BE2C (cell line): Measurements from ENCODE around the gene HOXD4.

Experiments used
- DNase-seq: peaks from one replicate; pipeline ENCODE4 v3.0.0-alpha.2; 2020
- H3K27me3 ChIP-seq: fragments of 250-450 bp; sonication (Bioruptor Pico); 2 replicates; pipeline ENCODE4 v1.5.1; 2020; ENCODE audit warnings: mild to moderate bottlenecking
- H3K36me3 ChIP-seq: fragments of 250-450 bp; sonication (Bioruptor Pico); 2 replicates; pipeline ENCODE4 v1.5.1; 2020; ENCODE audit warnings: mild to moderate bottlenecking
- H3K4me1 ChIP-seq: fragments of 250-450 bp; sonication (Bioruptor Pico); 2 replicates; pipeline ENCODE4 v1.5.1; 2020
- H3K4me3 ChIP-seq: 2 replicates; pipeline ENCODE4 v1.5.1; 2011; ENCODE audit warnings: low read depth, low read length
- H3K9me3 ChIP-seq: fragments of 250-450 bp; sonication (Bioruptor Pico); 2 replicates; pipeline ENCODE4 v1.5.1; 2020
- CTCF ChIP-seq: IDR thresholded peaks from 2 replicates; pipeline ENCODE4 v1.5.1; 2012; ENCODE audit warnings: mild to moderate bottlenecking, low read depth, low read length

Gene HOXD4

GRCh38 chr2:176109192-176109901, 42.0 kb upstream of the HOXD4 start:
- no peak for DNase-seq
- Histone ChIP-seq H3K27me3 (peaks cover 68% of the 10 kb centered on the region), H3K9me3 (no peaks in the 10 kb centered on the region), H3K36me3 (no peaks in the 10 kb centered on the region), H3K4me3 (no peak overlapping the region), H3K4me1 (no peaks in the 10 kb centered on the region)
- no peak for TF ChIP-seq CTCF

- TF ChIP-seq CTCF: no peak
- Histone ChIP-seq H3K36me3 (no peaks in the 10 kb centered on the region), H3K9me3 (no peaks in the 10 kb centered on the region), H3K4me3 (no peak overlapping the region), H3K4me1 (no peaks in the 10 kb centered on the region), H3K27me3 (peaks cover 62% of the 10 kb centered on the region)
- no peak for DNase-seq
Observed at GRCh38 chr2:176109946-176110345, 41.4 kb upstream of the HOXD4 start.

GRCh38 chr2:176110415-176111308, 40.7 kb upstream of the HOXD4 start:
- H3K4me3 ChIP-seq: no peak overlapping the region
- H3K27me3 ChIP-seq: peaks cover 55% of the 10 kb centered on the region
- no peaks in the 10 kb centered on the region for H3K4me1 ChIP-seq
- DNase-seq: no peak
- H3K36me3 ChIP-seq: no peaks in the 10 kb centered on the region
- TF ChIP-seq CTCF: no peak
- H3K9me3 ChIP-seq: no peaks in the 10 kb centered on the region

- Histone ChIP-seq H3K36me3 (no peaks in the 10 kb centered on the region; the same call in 1 of the 2 replicates), H3K4me1 (no peaks in the 10 kb centered on the region), H3K4me3 (peak overlapping the region; percentile 31), H3K9me3 (no peaks in the 10 kb centered on the region), H3K27me3 (peaks cover 49% of the 10 kb centered on the region)
- peak; percentile 78 for TF ChIP-seq CTCF
- DNase-seq: peak; percentile 66
Observed at GRCh38 chr2:176111309-176111663, 40.1 kb upstream of the HOXD4 start.

- Histone ChIP-seq H3K9me3 (no peaks in the 10 kb centered on the region), H3K27me3 (peaks cover 43% of the 10 kb centered on the region), H3K4me3 (peak overlapping the region; percentile 31), H3K36me3 (no peaks in the 10 kb centered on the region; the same call in 1 of the 2 replicates), H3K4me1 (0 out of 2 replicates have a peak, but pooled peaks cover 3% of the 10 kb centered on the region)
- no peak for TF ChIP-seq CTCF
- no peak for DNase-seq
Observed at GRCh38 chr2:176111846-176112374, 39.4 kb upstream of the HOXD4 start.
